ENCODE measurements around the gene NEK8. TPM values are rescaled to one million over a fixed set of nuclear protein-coding genes. Genes with fewer than 3 reads are reported as not detected.

NEK8 gene
- total and polyA plus RNA-seq, 7 donors, result 0.21 to 1.5 (median 0.80) TPM

DNA sequence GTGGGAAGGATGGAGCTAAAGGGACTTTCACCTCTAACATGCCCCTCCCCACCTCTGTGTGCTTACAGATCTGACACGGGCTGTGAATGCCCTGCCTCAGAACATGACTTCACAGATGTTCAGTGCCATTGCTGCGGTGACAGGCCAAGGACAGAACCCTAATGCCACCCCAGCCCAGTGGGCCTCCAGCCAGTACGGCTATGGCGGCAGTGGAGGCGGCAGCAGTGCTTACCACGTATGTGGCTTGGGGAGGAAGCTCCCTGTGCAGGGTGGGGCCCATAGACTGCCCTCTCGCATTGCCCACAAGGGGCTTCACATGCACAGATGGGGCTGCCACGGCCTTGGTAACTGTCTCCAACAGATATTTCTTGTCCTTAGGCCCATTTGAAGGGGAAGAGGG is 28.3 kb upstream of the NEK8 start:
- H3K9me3 ChIP-seq, result no peaks in the 10 kb centered on the region
- H3K27ac ChIP-seq, result no peak overlapping the region
- TF ChIP-seq, protein P1, sequence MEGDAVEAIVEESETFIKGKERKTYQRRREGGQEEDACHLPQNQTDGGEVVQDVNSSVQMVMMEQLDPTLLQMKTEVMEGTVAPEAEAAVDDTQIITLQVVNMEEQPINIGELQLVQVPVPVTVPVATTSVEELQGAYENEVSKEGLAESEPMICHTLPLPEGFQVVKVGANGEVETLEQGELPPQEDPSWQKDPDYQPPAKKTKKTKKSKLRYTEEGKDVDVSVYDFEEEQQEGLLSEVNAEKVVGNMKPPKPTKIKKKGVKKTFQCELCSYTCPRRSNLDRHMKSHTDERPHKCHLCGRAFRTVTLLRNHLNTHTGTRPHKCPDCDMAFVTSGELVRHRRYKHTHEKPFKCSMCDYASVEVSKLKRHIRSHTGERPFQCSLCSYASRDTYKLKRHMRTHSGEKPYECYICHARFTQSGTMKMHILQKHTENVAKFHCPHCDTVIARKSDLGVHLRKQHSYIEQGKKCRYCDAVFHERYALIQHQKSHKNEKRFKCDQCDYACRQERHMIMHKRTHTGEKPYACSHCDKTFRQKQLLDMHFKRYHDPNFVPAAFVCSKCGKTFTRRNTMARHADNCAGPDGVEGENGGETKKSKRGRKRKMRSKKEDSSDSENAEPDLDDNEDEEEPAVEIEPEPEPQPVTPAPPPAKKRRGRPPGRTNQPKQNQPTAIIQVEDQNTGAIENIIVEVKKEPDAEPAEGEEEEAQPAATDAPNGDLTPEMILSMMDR (IDR thresholded peaks at IDR 0.05), result no peak
- no peak for ATAC-seq
- no peaks in the 10 kb centered on the region for H3K27me3 ChIP-seq (ENCODE audit: insufficient read depth in 3 of 3, low read length in 2 of 3)
- H3K4me3 ChIP-seq, result no peak overlapping the region
- intact Hi-C loops (cut with DNase I), result no loop called here
- 84 to 93% (median 90%) methylated on average over 7 to 8 of the region's 8 CpGs for WGBS, 3 donors
- no peaks in the 10 kb centered on the region for H3K4me1 ChIP-seq
- no peak for DNase-seq
- H3K36me3 ChIP-seq (ENCODE audit: insufficient read depth in 1 of 2, low read depth in 1 of 2), result peaks cover 20 to 99% of the 10 kb centered on the region in 2 donors

DNA sequence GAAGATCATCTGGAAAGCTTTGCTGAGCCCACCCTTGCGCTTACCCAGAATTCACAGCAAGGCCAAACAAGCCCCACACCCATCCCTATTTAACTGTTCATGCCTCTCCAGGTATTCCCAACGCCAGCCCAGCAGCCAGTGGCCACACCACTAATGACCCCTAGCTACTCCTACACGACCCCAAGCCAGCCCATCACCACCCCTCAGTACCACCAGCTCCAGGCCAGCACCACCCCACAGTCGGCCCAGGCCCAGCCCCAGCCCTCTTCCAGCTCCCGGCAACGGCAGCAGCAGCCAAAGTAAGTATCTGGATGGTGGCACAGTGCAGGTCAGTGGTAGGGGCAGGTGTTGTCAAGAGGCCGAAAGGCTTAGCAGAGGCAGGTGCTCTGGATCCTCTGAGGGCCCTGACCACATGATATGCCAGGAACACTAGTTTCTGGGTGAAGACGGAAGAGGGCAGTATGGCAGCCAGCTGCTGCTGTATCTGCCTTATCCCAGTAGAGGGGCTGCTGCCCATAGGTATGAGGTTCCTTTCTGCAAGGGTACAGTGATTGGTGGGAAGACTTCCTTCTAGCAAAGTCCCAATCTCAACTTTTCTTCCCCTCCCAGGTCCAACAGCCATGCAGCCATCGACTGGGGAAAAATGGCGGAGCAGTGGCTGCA is 27.6 kb upstream of the NEK8 start:
- H3K27me3 ChIP-seq (ENCODE audit: insufficient read depth in 3 of 3, low read length in 2 of 3), result no peaks in the 10 kb centered on the region
- no peak overlapping the region for H3K27ac ChIP-seq
- H3K4me3 ChIP-seq, result no peak overlapping the region
- WGBS, 3 donors, result 77 to 90% (median 83%) methylated on average over 9 to 10 of the region's 10 CpGs
- H3K4me1 ChIP-seq, result no peaks in the 10 kb centered on the region
- DNase-seq, result no peak
- no peak for ATAC-seq
- TF ChIP-seq, protein P1 (IDR thresholded peaks at IDR 0.05), result no peak
- H3K36me3 ChIP-seq (ENCODE audit: insufficient read depth in 1 of 2, low read depth in 1 of 2), result peaks cover 15 to 92% of the 10 kb centered on the region in 2 donors
- intact Hi-C loops (cut with DNase I), result no loop called here
- no peaks in the 10 kb centered on the region for H3K9me3 ChIP-seq

DNA sequence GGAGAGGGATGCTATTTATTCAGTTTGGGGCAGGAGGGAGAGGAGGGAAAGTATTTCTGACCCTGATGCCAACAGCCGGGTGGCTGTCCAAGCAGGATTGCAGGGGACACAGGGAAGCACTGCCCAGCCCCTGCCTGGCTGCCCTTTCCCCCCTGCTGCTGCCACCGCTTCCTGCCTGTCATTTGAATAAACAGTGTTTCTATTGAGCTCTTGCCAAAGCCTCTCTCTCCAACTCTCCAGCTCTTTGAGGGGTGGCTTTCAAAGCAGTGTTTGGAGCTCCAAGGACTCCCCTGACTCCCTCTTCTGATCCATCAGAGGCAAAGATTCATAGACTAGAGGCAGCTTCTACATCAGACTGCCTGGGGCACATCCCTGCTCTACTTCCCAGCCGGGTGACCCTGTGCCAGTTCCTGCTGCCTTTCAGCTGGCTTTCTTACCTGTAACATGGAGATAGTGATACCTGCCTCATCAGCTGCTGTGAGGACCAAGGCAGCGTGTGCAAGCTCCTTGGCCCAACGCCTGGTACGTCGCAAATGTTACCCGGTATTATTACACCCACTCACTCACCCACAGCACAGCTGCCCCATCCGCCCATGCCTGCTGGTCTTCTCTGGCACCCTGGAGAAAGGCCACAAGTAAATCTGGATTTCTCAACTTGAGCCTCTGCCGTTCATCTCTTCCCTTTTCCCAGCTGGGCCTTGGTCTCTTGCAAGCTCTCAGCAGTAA is 26.4 kb upstream of the NEK8 start:
- Histone ChIP-seq H3K36me3 (ENCODE audit: insufficient read depth in 1 of 2, low read depth in 1 of 2) (peaks cover 15 to 79% of the 10 kb centered on the region in 2 donors), H3K4me1 (no peaks in the 10 kb centered on the region), H3K27me3 (ENCODE audit: insufficient read depth in 3 of 3, low read length in 2 of 3) (no peaks in the 10 kb centered on the region), H3K4me3 (no peak overlapping the region), H3K27ac (no peak overlapping the region), H3K9me3 (no peaks in the 10 kb centered on the region)
- TF ChIP-seq, protein P1 (IDR thresholded peaks at IDR 0.05), result no peak
- WGBS, 3 donors, result 44 to 53% (median 47%) methylated on average over 10 of the region's 10 CpGs
- intact Hi-C loops (cut with DNase I), result no loop called here
- no peak for DNase-seq
- ATAC-seq, result peak in 1 of 4 donors; percentile 22

DNA sequence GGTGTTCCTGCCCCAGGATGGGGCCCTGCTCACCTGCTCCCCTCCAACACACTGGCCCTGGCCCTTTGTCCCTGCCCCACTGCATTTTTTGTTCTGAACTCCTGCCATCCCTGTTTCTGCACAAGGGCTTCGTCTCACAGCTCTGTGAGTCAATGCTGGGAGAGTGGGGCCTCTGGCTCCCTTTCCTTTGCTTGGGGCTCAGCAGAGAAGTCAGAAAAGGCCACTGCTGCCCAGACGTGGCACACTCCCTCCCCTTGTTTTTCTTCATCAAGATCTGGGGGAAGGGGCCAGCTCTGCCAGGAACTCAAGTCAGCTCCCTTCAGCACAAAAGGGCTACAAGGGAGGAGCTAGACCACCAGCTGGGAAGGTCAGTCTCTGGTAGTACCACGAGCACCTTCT is 25.8 kb upstream of the NEK8 start:
- no peak for DNase-seq
- intact Hi-C loops (cut with DNase I), result no loop called here
- Histone ChIP-seq H3K27me3 (ENCODE audit: insufficient read depth in 3 of 3, low read length in 2 of 3) (no peaks in the 10 kb centered on the region), H3K4me1 (no peaks in the 10 kb centered on the region), H3K27ac (no peak overlapping the region), H3K4me3 (no peak overlapping the region), H3K36me3 (ENCODE audit: insufficient read depth in 1 of 2, low read depth in 1 of 2) (peaks cover 11 to 74% of the 10 kb centered on the region in 2 donors), H3K9me3 (no peaks in the 10 kb centered on the region)
- TF ChIP-seq, protein P1 (IDR thresholded peaks at IDR 0.05), result no peak
- ATAC-seq, result no peak
- 65 to 74% (median 73%) methylated on average over 3 of the region's 3 CpGs for WGBS, 3 donors

Measured in psoas muscle (tissue), 8 donors.